ENCODE measurements around the gene TTC39B. TPM values are rescaled to one million over a fixed set of nuclear protein-coding genes. Genes with fewer than 3 reads are reported as not detected.

TTC39B gene
- total and polyA plus RNA-seq, 11 donors, result 0.42 to 5.9 (median 1.2) TPM

- Histone ChIP-seq H3K27me3 (peaks cover 0 to 18% (median 0%) of the 10 kb centered on the region in 9 donors), H3K36me3 (no peaks in the 10 kb centered on the region), H3K4me1 (no peaks in the 10 kb centered on the region), H3K27ac (no peak overlapping the region), H3K4me3 (no peak overlapping the region), H3K9me3 (no peaks in the 10 kb centered on the region)
- DNase-seq (no peak), ATAC-seq (no peak)
- no peak for TF ChIP-seq POLR2A (IDR thresholded peaks at IDR 0.05)
- 52 to 71% (median 62%) methylated on average over 2 of the region's 2 CpGs for WGBS, 4 donors
- intact Hi-C loops (cut with DNase I), result no loop called here
Measured at GRCh38 chr9:15121630-15122029, 185.4 kb downstream of the TTC39B start.

- Histone ChIP-seq H3K27ac (no peak overlapping the region), H3K27me3 (peaks cover 0 to 13% (median 0%) of the 10 kb centered on the region in 9 donors), H3K4me1 (peaks cover 0 to 4% (median 0%) of the 10 kb centered on the region in 12 donors), H3K9me3 (no peaks in the 10 kb centered on the region), H3K4me3 (peak overlapping the region in 2 of 12 donors; percentile 7 to 28), H3K36me3 (no peaks in the 10 kb centered on the region)
- WGBS, 4 donors, result 39 to 46% (median 44%) methylated on average over 7 of the region's 7 CpGs
- intact Hi-C loops (cut with DNase I), result no loop called here
- ATAC-seq (no peak), DNase-seq (no peak)
- TF ChIP-seq CTCF (IDR thresholded peaks at IDR 0.05), result no peak
- TF ChIP-seq POLR2A (IDR thresholded peaks at IDR 0.05), result no peak
Measured at GRCh38 chr9:15116130-15116580, 190.9 kb downstream of the TTC39B start.

- Histone ChIP-seq H3K27ac (no peak overlapping the region), H3K4me1 (peaks cover 0 to 4% (median 0%) of the 10 kb centered on the region in 12 donors), H3K36me3 (no peaks in the 10 kb centered on the region), H3K4me3 (peak overlapping the region in 1 of 12 donors; percentile 28), H3K9me3 (no peaks in the 10 kb centered on the region), H3K27me3 (peaks cover 0 to 13% (median 0%) of the 10 kb centered on the region in 9 donors)
- 68 to 78% (median 74%) methylated on average over 5 of the region's 5 CpGs for WGBS, 4 donors
- DNase-seq, result no peak
- intact Hi-C loops (cut with DNase I), result no loop called here
- no peak for TF ChIP-seq CTCF (IDR thresholded peaks at IDR 0.05)
- TF ChIP-seq POLR2A (IDR thresholded peaks at IDR 0.05), result no peak
- no peak for ATAC-seq
Measured at GRCh38 chr9:15115702-15116101, 191.3 kb downstream of the TTC39B start.

- DNase-seq (no peak), ATAC-seq (no peak)
- no peak for TF ChIP-seq CTCF (IDR thresholded peaks at IDR 0.05)
- TF ChIP-seq POLR2A (IDR thresholded peaks at IDR 0.05), result no peak
- Histone ChIP-seq H3K27ac (no peak overlapping the region), H3K4me1 (peaks cover 0 to 4% (median 0%) of the 10 kb centered on the region in 12 donors), H3K4me3 (no peak overlapping the region), H3K27me3 (peaks cover 0 to 13% (median 0%) of the 10 kb centered on the region in 9 donors), H3K36me3 (no peaks in the 10 kb centered on the region), H3K9me3 (no peaks in the 10 kb centered on the region)
- WGBS, 4 donors, result 72 to 92% (median 87%) methylated on average over 2 of the region's 2 CpGs
- intact Hi-C loops (cut with DNase I), result no loop called here
Measured at GRCh38 chr9:15115041-15115440, 192.0 kb downstream of the TTC39B start.

Other genes starting within 250 kb of the TTC39B start
- gene SNAPC3, start 115.7 kb upstream of the TTC39B start, total RNA-seq, result 10 to 100 TPM; 22.3 to 41.1 (median 30.6) TPM
- gene SNAPC3, start 115.7 kb upstream of the TTC39B start, polyA plus RNA-seq, result 10 to 100 TPM; 12.5 to 19.9 TPM
- 10 to 100 TPM; 16.5 to 29.1 (median 21.9) TPM for gene PSIP1, start 203.8 kb upstream of the TTC39B start, total RNA-seq
- gene PSIP1, start 203.8 kb upstream of the TTC39B start, polyA plus RNA-seq, result 10 to 100 TPM; 15.9 to 18.4 TPM
- 1 to 10 TPM in 7 of 9 donors, under 1 TPM in 2; 0.44 to 3.4 (median 1.4) TPM for gene CCDC171, start 245.8 kb upstream of the TTC39B start, total RNA-seq
- under 1 TPM; 0.30 to 0.47 TPM for gene CCDC171, start 245.8 kb upstream of the TTC39B start, polyA plus RNA-seq

Data from heart left ventricle (tissue), 16 donors.